GM23338 (cell line): ENCODE measurements around the gene KLF4.

Experiments
- CREB1 ChIP-seq: fragments of 250-450 bp; sonication (Bioruptor Pico); IDR thresholded peaks from 2 replicates; pipeline ENCODE4 v1.5.0; 2020; ENCODE audit warnings: low read depth, mild to moderate bottlenecking, moderate library complexity
- EZH2 ChIP-seq: fragments of 200-600 bp; sonication (generic); IDR thresholded peaks from one replicate; pipeline ENCODE4 v1.8.0; 2017; ENCODE audit warnings: antibody characterized with exemption, mild to moderate bottlenecking, low read depth; ENCODE audit not compliant: unreplicated experiment
- EZH2phosphoT487 ChIP-seq: fragments of 200-600 bp; sonication (generic); IDR thresholded peaks from one replicate; pipeline ENCODE4 v1.8.1; 2018; ENCODE audit warnings: antibody characterized with exemption; ENCODE audit not compliant: unreplicated experiment
- JUNB ChIP-seq: IDR thresholded peaks from one replicate; pipeline ENCODE4 v1.6.1; 2016; ENCODE audit warnings: antibody characterized with exemption; ENCODE audit not compliant: unreplicated experiment
- NANOG ChIP-seq: IDR thresholded peaks from 2 replicates; pipeline ENCODE4 v1.6.1; 2016; ENCODE audit warnings: antibody characterized with exemption, borderline replicate concordance
- POLR2AphosphoS5 ChIP-seq: IDR thresholded peaks from 2 replicates; pipeline ENCODE4 v1.6.1; 2016; ENCODE audit warnings: antibody characterized with exemption, low read depth
- STAT1 ChIP-seq: IDR thresholded peaks from one replicate; pipeline ENCODE4 v1.6.1; 2016; ENCODE audit warnings: antibody characterized with exemption; ENCODE audit not compliant: unreplicated experiment
- ZNF114 ChIP-seq: fragments of 250-450 bp; sonication (Bioruptor Pico); IDR thresholded peaks from 2 replicates; pipeline ENCODE4 v1.5.0; 2020; ENCODE audit warnings: mild to moderate bottlenecking, moderate library complexity
- TF ChIP-seq, protein P1 (sequence below), 2 experiments: fragments of 200-600 bp in 1 of 2; sonication (generic) in 1 of 2; conservative IDR thresholded peaks; 2 replicates each; pipeline versions ENCODE4 v1.5.1 to v1.6.1; 2016 to 2017; ENCODE audit warnings: antibody characterized with exemption in 2 of 2, low read depth in 2 of 2, mild to moderate bottlenecking in 2 of 2, moderate library complexity in 1 of 2
- TF ChIP-seq, protein P2 (sequence below): IDR thresholded peaks from one replicate; pipeline ENCODE4 v1.6.1; 2018; ENCODE audit warnings: antibody characterized with exemption; ENCODE audit not compliant: unreplicated experiment
- TF ChIP-seq, protein P3 (sequence below): IDR thresholded peaks from 2 replicates; pipeline ENCODE4 v1.6.1; 2016; ENCODE audit warnings: antibody characterized with exemption

DNA sequence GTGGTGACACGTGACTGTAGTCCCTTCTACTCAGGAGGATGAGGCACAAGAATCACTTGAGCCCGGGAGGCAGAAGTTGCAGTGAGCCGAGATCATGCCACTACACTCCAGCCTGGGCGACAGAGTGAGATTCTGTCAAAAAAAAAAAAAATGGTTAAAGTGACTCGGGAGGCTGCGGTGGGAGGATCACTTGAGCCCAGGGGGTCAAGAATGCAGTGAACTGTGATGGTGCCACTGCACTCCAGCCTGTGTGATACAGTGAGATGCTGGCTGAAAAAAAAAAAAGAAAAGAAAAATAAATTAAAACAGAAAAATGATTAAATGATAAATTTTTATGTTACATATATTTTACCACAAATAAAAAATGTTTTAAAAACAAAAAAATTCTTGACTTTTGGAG lies 51.9 kb downstream of the KLF4 start:
- TF ChIP-seq, protein P1, sequence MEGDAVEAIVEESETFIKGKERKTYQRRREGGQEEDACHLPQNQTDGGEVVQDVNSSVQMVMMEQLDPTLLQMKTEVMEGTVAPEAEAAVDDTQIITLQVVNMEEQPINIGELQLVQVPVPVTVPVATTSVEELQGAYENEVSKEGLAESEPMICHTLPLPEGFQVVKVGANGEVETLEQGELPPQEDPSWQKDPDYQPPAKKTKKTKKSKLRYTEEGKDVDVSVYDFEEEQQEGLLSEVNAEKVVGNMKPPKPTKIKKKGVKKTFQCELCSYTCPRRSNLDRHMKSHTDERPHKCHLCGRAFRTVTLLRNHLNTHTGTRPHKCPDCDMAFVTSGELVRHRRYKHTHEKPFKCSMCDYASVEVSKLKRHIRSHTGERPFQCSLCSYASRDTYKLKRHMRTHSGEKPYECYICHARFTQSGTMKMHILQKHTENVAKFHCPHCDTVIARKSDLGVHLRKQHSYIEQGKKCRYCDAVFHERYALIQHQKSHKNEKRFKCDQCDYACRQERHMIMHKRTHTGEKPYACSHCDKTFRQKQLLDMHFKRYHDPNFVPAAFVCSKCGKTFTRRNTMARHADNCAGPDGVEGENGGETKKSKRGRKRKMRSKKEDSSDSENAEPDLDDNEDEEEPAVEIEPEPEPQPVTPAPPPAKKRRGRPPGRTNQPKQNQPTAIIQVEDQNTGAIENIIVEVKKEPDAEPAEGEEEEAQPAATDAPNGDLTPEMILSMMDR (conservative IDR thresholded peaks at IDR 0.05; ENCODE audit: low read depth in 2 of 2) = no peak
- TF ChIP-seq, protein P2, sequence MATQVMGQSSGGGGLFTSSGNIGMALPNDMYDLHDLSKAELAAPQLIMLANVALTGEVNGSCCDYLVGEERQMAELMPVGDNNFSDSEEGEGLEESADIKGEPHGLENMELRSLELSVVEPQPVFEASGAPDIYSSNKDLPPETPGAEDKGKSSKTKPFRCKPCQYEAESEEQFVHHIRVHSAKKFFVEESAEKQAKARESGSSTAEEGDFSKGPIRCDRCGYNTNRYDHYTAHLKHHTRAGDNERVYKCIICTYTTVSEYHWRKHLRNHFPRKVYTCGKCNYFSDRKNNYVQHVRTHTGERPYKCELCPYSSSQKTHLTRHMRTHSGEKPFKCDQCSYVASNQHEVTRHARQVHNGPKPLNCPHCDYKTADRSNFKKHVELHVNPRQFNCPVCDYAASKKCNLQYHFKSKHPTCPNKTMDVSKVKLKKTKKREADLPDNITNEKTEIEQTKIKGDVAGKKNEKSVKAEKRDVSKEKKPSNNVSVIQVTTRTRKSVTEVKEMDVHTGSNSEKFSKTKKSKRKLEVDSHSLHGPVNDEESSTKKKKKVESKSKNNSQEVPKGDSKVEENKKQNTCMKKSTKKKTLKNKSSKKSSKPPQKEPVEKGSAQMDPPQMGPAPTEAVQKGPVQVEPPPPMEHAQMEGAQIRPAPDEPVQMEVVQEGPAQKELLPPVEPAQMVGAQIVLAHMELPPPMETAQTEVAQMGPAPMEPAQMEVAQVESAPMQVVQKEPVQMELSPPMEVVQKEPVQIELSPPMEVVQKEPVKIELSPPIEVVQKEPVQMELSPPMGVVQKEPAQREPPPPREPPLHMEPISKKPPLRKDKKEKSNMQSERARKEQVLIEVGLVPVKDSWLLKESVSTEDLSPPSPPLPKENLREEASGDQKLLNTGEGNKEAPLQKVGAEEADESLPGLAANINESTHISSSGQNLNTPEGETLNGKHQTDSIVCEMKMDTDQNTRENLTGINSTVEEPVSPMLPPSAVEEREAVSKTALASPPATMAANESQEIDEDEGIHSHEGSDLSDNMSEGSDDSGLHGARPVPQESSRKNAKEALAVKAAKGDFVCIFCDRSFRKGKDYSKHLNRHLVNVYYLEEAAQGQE = no peak
- TF ChIP-seq EZH2 = no peak
- no peak for TF ChIP-seq ZNF114 (CRISPR knock-in tag)
- no peak for TF ChIP-seq CREB1 (CRISPR knock-in tag)
- TF ChIP-seq POLR2AphosphoS5 = no peak
- no peak for TF ChIP-seq JUNB
- TF ChIP-seq EZH2phosphoT487 = no peak
- TF ChIP-seq, protein P3, sequence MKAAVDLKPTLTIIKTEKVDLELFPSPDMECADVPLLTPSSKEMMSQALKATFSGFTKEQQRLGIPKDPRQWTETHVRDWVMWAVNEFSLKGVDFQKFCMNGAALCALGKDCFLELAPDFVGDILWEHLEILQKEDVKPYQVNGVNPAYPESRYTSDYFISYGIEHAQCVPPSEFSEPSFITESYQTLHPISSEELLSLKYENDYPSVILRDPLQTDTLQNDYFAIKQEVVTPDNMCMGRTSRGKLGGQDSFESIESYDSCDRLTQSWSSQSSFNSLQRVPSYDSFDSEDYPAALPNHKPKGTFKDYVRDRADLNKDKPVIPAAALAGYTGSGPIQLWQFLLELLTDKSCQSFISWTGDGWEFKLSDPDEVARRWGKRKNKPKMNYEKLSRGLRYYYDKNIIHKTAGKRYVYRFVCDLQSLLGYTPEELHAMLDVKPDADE = no peak
- no peak for TF ChIP-seq NANOG
- TF ChIP-seq STAT1 = no peak
